NCI-H187 (cell line): Measurements from ENCODE around the gene N4BP3.
"Not testable (repeated sequence)": the region's sequence is repeated elsewhere in the genome, so short reads cannot be mapped to it uniquely, and the experiment has no call there.

Experiments
- DNase-seq, 2 experiments: peaks; one replicate each; lab custom pipeline; 2025; lab: John Stamatoyannopoulos, UW

Gene N4BP3, protein sequence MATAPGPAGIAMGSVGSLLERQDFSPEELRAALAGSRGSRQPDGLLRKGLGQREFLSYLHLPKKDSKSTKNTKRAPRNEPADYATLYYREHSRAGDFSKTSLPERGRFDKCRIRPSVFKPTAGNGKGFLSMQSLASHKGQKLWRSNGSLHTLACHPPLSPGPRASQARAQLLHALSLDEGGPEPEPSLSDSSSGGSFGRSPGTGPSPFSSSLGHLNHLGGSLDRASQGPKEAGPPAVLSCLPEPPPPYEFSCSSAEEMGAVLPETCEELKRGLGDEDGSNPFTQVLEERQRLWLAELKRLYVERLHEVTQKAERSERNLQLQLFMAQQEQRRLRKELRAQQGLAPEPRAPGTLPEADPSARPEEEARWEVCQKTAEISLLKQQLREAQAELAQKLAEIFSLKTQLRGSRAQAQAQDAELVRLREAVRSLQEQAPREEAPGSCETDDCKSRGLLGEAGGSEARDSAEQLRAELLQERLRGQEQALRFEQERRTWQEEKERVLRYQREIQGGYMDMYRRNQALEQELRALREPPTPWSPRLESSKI

DNA sequence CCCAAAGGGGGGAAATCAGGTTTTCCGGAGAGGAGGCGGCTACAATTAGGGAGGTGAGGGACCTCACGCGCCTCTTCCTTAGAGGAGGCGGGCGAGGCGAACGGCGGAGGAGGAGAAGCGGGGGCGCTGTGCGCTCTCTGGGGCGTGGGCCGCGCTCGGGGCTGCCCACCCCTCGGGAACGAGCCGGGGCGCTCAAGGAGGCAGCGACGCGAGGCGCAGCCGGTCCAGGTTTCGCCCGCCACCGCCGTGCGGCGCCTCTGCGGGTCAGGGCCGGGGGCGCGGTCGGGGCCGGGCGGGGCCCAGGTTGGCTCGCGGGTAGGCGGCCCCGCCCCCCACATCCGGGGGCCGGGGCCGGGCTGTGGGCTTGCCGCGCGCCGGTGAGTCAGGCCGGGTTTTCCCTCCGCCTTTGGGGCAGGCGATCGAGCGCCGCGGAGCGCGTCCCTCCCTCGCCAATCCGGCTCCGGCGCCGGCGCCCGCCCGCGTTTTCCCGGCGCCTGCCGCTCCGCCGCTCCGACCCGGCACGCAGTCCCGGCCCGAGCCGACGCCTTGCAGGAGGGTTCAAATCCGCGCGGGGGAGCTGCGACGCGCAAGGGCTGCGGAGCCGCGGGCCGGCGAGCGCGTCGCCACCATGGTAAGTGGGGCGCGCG lies at the start of gene N4BP3:
Gene N4BP3, plus strand, starts transcription at position 392 of the 647 bp plus-strand sequence. CDS start 6,052 bp downstream, outside the sequence.
- peak in 1 of 2 experiments; percentile 33 for DNase-seq

DNA sequence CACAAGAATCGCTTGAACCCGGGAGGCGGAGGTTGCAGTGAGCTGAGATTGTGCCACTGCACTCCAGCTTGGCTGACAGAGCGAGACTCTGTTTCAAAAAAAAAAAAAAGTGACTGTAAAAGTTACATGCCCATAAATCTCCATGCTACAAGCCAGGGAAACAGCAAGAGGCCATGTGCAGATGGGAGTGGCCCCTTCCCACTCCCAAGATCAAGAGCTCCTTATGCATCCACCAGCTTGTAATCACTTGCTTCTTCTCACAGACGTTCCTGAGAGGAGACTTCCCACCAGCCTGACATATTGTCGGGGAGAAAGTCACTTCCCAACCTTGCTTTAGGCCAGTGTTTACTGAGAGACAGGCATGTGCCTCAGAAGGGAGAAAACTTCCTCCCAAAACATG lies 45.6 kb upstream of the N4BP3 start:
- DNase-seq: no peak

DNA sequence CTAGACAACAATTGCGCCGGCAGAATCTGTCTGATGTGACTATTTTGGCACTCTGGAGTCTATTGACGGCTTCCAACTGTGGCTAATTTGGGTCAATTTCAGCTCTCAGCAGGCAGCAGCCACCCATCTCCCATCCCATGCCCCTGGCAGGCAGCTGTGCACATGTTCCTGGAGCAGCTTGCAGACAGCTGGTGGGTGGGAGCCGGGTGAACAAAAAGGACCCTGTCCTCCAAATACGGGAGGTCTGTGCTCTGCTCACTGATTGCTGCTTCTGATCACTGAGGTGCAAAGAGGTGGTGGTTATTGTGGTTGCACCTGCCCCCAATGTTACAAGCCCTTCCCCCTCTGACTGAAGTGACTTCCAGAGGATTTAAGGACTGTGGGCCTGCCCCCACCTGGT lies 45.0 kb upstream of the N4BP3 start:
- DNase-seq: no peak

- peak in 1 of 2 experiments; percentile 6 for DNase-seq
Observed at GRCh38 chr5:178069909-178070308, 43.4 kb upstream of the N4BP3 start.

DNA sequence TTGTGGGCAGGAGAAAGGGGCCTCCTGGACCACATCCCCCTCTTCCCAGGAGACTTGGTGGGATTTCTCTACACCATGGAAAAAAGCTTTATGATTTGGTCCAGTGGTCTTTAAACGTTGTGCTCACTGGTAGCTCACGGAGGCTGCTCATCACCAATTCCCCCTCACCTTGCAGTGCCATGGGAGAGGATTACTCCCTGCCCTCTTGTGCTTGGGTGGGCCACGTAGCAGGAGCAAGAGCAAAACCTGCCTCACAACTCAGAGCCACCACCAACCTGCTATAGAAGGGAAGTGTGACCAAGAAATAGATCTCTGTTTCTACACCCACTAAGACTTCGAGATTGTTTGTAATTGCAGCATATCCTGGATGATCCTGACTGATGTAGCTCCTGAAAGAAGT lies 42.2 kb upstream of the N4BP3 start:
- no peak for DNase-seq

DNA sequence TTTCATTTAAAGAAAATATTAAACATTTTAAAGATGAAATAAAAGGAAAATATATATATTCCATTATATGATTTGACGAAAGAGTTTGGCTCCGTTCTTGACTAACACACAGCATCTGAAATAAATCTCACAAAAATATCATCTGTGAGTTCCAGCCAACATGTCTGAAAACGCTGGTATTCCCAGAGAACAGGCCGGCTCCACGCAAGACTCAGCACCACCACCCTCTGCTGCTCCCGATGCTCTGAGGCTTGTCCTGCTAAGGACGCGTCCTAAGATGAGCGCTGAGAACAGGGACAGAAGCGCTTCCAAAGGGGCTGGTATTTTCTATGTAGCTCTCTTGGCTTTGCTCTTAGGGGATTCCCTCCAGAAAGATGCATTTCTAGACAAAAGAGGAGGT lies 40.6 kb upstream of the N4BP3 start:
- DNase-seq: no peak

DNA sequence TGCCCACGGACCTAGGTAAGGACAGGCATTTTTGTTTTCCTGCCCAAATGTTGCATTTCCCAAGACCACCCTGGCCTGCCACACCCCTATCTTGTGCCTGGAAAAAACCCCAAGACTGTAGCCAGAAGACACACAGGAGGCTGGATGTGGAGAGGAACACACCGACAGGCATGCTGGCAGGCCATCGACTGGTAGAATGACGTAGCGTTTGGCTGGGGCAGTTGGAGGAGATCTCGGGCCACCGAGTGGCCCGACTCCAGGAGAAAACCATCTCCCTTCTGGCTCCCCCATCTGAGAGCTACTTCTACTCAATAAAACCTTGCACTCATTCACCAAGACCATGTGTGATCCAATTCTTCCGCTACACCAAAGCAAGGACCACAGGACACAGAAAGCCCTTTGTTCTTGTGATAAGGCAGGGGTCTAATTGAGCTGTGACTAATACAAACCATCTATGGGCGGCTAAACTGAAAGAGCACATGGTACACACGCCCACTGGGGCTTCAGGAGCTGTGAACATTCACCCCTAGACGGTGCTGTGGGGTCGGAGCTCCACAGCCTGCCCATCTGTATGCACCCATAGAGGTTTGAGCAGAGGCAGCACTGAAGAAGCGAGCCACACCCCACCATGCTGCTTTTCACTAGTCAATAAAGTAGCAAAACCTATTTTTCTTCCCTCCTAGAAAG lies 38.9 kb upstream of the N4BP3 start:
- no peak for DNase-seq

- DNase-seq: not testable (repeated sequence)
Observed at GRCh38 chr5:178076965-178077364, 36.4 kb upstream of the N4BP3 start.

DNA sequence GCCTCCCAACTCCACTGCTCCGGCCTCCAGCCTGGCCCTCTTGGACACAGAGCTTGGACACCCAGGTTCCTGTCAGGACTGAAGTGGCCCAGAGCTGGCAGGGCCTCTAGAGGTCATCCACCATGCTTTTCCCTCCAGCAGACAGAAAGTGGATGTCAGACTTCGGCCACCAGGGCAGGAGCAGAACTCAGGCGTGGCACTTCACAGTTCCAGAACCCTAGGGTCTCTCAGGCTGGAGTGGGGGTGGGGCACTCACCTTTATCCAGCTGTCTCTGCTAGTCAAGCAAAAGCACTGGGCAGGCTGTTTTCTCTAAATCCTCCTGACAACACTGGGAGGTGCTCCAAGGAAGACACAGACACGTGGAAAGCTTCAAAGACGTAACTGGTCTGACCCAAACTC lies 35.6 kb upstream of the N4BP3 start:
- DNase-seq: no peak

- no peak for DNase-seq
Observed at GRCh38 chr5:178078197-178079010, 34.9 kb upstream of the N4BP3 start.

GRCh38 chr5:178080056-178080455 lies 33.3 kb upstream of the N4BP3 start:
- no peak for DNase-seq

GRCh38 chr5:178080618-178081410 lies 32.5 kb upstream of the N4BP3 start:
- DNase-seq: no peak

DNA sequence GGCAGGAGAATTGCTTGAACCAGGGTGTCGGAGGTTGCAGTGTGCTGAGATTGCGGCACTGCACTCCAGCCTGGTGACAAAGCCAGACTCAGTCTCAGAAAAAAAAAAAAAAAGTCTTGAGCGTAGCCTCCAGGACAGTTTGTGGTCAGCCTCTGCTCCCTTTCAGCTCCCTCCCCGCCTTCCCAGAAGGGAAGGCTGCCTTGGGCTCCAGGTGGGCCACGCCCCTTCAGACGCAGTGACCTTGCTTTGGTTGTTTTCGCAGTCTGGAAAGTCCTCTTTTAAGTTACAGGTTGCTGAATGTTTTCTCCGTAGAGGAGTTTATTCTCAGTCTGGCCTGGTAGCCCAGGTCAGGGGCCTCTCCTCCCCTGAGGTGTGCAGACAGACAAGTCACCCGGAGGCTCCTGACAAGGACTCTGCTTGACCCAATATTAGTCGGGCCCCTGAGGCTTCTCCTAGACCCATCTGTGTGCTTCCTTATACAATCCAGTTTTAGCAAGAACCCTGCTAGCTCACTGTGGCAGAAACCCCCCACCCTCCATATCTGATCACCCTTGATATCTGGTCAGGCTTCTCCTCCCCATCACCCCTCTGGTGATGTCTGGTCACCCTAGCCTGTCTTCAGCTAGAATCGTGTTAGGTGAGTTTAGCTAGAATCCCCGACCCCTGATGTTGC lies 31.6 kb upstream of the N4BP3 start:
- no peak for DNase-seq

DNA sequence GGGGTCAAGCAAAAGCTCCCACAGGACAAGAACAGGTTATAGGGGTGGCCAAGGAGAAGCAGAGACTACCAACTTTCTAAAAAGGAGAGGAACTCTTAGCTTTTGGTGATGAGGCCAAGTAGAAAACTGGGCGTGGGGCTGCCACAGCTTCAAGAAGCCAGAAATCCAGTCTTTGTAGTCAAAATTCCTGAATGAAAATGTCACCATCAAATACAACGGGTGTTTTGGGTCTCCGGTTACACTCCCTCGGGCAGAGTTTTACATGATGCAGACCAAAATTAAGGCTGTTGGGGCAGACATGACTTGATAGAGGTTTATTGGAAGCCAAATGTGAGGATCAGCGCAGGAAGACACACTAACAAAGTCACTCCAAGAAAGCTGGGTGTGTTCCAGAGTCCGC lies 29.4 kb upstream of the N4BP3 start:
- no peak for DNase-seq

DNA sequence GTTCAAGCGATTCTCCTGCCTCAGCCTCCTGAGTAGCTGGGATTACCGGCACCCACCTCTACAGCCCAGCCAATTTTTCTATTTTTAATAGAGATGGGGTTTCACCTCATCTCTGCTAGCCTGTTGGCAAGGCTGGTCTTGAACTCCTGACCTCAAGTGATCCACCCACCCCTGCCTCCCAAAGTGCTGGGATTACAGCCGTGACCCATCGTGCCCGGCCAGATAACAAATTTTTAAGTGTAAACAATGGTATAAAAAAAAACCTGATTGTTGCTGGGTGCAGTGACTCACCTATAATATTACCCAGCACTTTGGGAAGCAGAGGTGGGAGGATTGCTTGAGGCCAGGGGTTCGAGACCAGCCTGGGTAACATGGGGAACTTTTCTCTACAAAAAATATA lies 28.0 kb upstream of the N4BP3 start:
- no peak for DNase-seq

GRCh38 chr5:178086266-178086665 lies 27.1 kb upstream of the N4BP3 start:
- no peak for DNase-seq

- DNase-seq: not testable (repeated sequence)
Observed at GRCh38 chr5:178087199-178087598, 26.1 kb upstream of the N4BP3 start.

DNA sequence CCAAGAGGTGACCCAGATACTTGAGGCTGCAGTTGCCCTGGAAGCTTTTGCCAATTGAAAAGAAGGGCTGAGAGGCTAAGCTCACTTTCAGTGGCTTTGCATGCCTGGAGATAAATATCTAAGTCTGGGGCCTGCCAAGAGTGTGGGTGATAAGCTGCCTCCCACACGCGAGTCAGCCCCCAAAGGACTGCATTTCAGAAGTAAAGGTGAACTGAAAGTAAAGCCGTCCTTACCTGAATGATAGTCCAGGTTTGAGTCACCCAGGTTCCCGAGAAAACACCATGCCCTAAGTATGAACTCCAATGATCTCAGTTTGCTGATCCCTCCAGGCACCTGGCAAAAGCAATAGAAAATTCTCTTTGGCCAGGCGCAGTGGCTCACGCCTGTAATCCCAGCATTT lies 22.5 kb upstream of the N4BP3 start:
- DNase-seq: no peak

DNA sequence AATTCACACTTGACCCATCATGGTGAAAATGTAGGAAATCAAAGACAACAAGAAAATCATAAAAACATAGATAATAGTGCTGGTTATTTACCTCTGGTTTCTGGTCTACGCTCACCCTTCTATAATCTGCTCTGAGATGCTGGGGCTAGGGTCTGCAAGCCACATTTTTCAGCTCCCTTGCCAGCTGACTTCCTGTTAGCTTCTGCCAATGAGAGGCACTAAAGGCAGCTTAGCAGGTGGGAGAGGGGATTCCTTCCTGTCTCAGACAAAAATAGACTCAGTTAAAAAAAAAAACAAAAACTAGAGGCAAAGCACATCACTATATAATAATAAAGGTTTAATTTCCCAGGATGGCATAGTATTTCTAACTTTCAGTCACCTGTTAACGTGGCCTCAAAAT lies 20.2 kb upstream of the N4BP3 start:
- DNase-seq: no peak

DNA sequence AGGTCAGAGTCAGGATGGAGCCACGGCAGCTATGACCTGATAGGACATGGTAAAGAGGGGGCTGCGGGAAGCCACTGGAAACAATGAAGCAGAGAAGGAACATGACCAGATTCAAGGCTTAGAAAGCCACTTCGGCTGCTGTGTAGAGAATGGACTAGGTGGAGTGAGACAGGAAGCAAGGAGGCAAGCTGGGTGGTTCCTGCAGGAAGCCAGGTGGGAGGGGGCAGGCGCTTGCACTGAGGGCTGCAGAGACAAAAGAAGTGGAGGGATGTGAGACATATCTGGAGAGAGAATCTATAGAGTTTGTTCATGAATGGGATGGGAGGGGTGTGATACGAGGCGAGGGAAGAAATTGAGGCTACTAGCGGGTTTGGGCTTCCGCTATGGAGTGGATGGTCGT lies 19.0 kb upstream of the N4BP3 start:
- no peak for DNase-seq
